HG03571 (cell line): ENCODE results near the gene CTNNA3.
"Not testable (repeated sequence)": the region's sequence is repeated elsewhere in the genome, so short reads cannot be mapped to it uniquely, and the experiment has no call there.

Source experiments
- ATAC-seq: cut with Tn5 transposase; IDR thresholded peaks from one replicate; pipeline ENCODE4 v1.9.1; 2021; ENCODE audit not compliant: unreplicated experiment

CTNNA3 gene

DNA sequence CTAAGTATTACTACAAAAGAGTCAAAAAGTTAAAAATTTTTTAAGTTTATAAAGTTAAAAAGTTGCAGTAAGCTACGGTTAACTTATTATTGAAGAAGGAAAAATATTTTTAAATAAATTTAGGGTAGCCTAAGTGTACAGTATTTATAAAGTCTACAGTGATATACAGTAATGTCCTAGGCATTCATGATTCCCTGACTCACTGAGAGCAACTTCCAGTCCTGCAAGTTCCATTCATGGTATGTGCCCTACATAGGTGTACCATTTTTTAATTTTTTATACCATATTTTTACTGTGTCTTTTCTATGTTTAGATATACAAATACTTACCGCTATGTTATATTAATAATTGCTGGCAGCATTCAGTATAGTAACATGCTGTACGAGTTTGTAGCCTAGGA is 92.3 kb downstream of the CTNNA3 start:
- no peak for ATAC-seq

DNA sequence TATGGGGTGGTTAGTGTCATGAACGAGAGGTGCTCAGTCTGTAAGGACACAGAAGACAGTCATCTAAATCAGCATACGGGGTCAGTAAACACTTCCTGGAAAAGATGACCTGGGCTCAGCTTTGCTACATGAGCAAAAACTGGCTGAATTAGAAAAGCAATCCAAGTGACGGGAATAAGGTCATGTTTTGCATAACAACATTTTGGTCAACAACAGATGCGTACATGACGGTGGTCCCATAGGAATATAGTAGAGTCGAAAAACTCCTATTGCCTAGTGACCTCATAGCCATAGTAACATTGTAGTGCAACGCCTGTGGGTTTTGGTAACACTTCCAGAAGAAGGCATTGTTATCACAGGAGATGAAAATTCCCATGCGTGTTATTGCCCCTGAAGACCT is 92.9 kb downstream of the CTNNA3 start:
- no peak for ATAC-seq

DNA sequence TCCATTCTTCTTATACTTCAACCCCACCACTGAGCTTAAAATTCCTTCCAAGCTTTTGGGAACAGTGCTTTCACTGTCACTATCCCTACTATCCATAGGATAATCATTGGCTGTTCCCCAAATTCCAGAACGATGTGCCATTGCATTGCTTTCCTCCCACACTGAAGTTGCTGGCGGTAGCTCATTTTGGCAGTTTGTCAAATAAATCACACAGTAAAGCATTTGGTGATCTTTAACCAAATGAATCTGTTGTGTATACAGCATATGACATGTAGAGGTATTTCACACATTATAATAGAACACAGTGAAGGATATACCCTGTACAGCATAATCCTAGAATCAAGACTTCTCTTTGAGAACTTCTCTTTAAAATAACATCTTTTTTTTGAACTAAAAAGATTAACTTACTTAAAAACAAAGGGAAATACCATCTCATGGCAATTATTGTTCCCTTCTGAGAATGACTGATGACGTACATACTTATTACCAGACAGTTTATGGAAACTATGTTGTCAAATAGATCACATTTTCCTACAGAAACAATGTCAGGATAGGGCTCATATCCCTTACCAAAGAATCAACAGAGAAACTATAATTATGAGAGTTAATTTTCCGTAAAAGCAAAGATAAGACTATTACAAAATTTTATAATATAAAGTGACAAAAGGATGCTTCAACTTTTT is 93.6 kb downstream of the CTNNA3 start:
- ATAC-seq, result no peak

DNA sequence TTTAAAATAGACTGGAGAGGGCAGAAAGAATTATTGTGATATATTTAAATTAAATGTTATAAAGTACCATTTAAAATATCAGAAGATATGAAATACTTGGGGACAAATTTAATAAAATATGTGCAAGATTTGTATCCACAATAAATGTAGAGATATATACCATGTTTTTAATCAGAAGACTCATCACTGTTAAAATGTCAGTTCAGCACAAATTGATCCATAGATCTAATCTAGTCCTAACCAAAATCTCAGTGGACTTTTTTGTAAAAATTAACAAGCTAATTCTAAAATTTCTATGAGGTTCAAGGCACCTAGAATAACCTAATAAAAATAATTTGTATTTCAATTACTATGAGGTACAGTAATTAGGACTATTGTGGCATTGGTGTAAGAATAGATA is 96.4 kb downstream of the CTNNA3 start:
- ATAC-seq, result no peak

DNA sequence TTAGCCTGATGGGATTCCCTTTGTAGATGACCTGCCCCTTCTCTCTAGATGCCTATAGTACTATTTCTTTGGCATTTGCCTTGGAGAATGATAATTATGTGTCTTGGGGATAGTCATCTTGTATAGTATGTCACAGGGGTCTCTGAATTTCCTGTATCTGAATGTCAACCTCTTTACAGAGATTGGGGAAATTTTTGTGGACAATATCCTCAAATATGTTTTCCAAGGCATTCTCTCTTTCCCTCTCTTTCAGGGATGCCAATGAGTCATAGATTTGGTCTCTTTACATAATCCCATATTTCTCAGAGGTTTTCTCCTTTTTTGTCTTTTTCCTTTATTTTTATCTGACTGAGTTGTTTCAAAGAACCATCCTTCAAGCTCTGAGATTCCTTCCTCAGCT is 99.4 kb downstream of the CTNNA3 start:
- no peak for ATAC-seq

DNA sequence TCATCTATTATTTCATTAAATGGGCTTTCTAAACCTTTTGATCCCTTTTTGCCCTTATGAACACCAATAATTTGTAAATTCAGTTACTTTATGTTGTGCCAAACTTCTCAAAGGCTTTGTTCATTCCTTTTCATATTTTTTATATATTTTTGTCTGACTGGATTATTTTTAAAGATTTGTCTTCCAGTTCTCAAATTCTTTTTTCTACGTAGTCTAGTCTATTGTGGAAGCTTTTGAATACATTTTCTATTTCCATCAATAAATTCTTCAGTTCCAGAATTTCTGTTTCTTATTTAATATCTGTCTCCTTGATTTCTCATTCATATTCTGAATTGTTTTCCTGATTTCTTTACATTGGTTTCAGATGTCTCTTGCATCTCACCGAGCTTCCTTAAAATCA is 108.2 kb downstream of the CTNNA3 start:
- ATAC-seq, result no peak

DNA sequence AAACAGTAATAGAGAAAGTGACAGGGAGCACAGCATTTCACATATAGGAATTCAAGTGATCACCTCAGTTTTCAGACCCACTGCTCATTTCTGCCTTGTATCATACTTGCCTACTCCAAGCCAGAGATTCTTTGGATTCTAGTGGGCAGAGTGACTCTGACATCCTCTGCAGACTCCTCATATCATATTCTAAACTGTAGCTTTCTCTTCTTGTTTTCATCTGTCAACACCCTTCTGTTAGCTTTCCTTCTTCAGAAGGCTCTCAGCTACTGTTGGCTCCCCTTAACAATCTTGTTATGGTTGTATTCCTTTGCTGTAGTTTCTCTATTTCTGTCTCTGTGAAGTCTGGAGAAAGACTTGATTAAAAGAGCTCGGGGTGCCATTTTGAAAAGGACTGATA is 120.5 kb downstream of the CTNNA3 start:
- no peak for ATAC-seq

DNA sequence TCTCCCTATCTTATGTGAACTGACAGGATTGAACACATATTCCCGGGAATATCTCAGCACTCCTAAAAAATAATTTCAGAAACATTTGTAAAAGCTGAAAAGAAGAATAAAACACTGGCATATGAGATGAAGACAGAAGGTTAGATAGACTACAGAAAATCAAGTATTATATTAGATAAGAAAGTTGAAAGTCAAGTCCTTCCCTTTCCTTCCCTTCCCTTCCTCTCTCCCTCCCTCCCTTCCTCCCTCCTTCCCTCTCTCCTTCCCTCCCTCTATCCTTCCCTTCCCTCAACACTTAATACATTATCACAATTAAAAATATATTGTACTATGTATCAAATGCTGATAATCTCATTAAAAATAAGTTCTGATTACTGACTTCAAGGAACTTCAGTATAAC is 122.5 kb downstream of the CTNNA3 start:
- ATAC-seq, result no peak

DNA sequence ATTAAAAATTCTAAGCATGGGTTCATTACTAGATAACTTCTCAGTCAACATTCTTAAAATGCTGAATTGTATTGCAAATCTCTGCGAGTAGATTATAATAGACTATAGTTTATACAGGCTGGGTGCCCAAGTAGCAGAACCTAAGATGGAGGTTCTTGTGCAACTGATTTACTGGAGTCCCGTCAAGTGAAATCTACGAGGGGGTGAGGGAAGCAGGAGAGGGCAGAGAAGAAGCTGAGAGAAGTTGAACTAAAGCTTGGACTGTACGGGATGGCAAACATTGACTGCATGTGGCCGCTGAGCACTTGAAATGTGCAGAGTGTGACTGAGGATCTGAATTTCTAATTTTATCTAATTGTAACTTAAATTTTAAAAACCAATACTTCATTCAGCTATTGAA is 124.5 kb downstream of the CTNNA3 start:
- ATAC-seq, result no peak

DNA sequence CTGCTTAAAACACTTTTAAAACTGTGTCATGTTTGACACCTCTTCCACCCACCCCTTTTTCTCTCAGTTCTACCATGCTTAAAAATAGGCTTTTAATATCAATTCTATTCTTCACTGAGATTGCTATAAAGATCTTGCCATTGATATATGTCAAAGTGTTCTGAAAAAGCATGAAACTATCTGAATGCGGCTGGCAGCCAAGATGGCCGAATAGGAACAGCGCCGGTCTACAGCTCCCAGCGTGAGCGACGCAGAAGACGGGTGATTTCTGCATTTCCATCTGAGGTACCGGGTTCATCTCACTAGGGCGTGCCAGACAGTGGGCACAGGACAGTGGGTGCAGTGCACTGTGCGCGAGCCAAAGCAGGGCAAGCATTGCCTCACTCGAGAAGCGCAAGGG is 137.7 kb downstream of the CTNNA3 start:
- not testable (repeated sequence) for ATAC-seq

DNA sequence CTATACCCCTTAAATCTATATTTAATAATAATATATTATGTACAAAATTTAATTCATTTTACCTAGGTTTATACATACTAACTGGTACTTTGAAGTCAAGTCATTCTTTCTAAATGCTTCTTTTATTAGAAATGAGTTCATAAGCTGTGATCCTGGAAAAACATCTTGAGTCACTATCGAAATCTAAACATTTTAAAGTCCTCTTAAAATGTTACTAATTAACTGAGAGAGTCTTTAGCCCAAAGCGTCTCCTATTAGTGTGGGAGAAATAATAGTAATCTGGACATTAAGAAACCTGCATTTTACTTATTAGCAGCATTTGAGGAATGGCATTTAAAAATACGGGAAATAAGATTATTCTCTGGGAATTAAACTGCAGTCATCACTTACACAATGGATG is 142.7 kb downstream of the CTNNA3 start:
- no peak for ATAC-seq

DNA sequence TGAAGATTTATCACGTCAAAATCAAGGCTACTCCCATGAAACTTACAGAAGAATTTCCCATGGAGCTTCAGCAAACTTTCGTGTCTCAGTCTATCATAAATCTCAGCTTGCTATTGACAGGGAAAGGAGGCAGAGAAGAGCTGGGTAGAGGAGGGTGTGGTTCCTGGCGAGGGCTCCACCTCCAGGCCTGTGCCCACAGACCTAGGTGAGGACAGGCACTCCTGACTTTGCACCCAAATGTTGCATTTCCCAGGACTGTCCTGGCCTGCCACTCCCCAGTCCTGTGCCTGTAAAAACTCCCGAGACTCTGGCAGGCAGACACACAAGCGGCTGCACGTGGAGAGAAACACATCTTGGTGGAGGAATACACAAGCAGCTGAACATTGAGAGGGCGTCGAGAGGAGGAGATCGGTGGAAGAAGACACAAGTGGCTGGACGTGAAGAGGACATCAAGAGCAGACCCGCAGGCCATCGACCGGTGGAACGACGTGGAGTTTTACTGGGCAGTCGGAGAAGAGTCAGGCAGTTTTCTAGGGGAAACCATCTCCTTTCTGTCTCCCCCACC is 145.1 kb downstream of the CTNNA3 start:
- no peak for ATAC-seq

DNA sequence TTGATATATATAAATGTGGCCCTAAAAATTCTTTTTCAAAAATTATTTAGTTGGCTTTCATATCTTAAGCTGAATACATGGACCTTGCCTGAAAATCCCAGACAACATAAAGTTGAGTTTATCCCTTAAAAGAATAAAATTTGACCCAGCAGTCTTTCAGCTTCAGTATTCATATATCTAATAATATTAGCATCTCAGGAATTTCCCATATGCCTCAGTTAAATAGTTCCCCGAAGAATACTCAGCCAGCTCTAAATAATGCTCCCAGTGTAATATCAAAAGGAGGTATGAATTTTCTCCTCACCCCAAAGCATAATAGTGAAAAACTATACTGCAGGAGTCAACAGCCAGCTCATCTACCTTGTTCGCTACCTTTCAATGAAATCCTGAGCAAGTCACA is 145.9 kb downstream of the CTNNA3 start:
- ATAC-seq, result no peak

DNA sequence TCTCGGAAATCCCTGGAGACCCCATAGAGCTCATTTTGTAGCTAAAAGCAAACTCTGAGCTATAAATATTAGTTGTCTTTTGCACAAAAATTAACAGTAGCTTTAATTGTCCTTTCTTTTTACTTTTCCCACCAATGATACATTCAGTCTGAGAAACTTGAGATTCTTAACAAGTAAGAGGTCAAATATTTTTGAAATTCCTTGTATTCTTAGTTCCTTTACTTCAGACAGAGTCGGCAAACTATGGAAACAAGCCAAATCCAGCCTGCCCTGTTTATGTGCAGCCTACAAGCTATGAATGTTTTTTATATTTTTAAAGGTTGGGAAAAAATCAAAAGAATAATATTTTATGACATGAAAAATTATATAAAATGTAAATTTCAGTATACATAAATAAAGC is 146.6 kb downstream of the CTNNA3 start:
- no peak for ATAC-seq

DNA sequence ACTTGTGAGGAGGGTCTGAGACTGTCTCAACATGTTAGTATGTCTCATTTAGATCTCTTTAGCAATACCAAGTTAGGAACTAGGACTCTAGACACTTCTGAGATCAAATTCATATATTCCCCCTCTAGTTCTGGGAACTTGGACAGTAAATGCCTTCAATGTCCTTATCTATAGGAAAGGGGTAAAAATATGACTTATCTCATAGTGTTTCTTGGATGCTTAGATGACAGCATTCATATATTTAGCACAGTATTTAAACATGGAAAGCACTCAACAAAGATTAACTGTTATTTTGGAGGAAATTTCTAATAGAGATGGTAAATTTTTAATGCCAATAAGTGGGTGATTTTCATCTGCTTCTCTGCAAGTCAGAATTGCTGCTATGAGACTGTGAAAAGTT is 154.6 kb downstream of the CTNNA3 start:
- ATAC-seq, result no peak

DNA sequence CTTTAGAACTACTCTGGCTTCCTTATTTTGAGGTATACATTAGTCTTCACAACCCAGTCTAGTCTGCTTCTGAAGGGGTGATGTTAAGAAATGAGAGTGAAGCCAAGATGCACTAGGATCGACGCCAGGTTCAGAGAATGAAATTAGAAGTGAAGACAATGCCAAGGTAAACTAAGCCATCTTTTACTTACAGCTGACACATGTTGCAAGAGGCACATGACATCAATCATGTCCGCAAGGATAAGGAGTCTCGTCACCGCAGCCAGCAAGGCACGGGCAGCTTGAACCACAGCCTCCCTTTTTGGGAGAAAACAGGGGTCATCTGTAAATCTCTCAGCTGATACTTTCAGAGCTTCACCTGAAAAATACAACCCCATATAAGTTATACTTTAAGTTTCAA is 156.7 kb downstream of the CTNNA3 start:
- ATAC-seq, result no peak

DNA sequence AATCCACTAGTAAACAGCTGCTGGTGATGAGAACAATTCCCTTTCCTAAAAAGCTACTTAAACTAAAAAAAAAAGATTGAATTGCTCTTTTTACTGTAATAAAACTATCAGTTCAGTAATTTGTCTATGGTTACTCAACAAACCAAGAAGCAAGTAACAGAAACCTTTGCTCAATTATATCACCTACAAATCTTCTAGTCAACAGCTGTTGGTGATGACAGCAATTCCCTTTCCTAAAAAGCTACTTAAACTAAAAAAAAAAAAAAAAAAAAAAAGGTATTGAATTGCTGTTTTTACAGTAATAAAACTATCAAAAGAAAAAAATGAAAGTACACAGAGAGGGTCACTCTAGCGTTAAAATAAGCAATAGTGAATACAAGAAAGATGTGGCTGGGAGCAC is 158.1 kb downstream of the CTNNA3 start:
- ATAC-seq, result no peak

DNA sequence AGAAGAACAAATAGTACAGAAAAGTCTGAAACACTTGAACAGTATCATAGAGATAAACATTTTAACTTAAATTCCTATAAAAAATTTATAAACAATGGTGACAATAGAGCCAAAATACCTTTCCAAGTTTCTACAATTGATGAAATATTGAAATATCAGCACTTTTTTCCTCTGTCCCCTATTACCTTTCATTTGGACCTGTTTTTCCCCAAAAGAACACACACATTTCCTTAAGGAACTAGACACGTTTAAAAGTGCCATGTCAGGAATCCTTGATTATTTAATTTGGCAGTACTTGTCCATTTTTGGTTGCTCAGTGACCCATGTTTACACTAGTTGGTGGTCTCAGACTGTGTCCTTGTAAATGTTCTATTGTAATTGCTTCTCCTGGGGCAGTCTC is 162.6 kb downstream of the CTNNA3 start:
- no peak for ATAC-seq

DNA sequence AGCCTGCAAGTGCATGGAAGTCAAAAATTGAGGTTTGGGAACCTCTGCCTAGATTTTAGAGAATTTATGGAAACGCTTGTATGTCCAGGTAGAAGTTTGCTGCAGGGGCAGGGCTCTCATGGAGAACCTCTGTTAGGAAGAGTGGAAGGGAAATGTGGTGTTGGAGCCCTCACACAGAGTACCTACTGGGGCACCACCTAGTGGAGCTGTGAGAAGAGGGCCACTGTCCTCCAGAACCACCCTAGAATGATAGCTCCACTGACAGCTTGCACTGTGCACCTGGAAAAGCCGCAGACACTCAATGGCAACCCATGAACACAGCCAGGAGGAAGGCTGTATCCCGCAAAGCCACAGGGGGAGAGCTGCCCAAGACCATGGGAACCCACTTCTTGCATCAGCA is 165.0 kb downstream of the CTNNA3 start:
- ATAC-seq, result not testable (repeated sequence)

DNA sequence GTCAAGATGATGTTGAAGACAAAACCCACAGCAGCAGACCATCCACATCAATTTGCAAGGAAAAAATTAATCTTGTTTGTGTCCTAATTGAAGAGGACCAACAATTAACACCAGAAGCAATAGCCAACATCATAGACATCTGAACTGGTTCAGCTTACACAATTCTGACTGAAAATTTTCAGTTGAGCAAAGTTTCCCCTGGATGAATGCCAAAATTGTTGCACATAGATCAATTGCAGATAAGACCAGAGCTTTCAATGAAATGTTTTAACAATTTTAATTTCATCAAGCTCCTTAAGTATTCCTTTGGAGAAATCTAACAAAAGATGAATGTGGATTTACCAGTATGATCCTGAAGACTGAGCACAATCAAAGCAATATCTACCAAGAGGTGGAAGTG is 168.6 kb downstream of the CTNNA3 start:
- no peak for ATAC-seq

DNA sequence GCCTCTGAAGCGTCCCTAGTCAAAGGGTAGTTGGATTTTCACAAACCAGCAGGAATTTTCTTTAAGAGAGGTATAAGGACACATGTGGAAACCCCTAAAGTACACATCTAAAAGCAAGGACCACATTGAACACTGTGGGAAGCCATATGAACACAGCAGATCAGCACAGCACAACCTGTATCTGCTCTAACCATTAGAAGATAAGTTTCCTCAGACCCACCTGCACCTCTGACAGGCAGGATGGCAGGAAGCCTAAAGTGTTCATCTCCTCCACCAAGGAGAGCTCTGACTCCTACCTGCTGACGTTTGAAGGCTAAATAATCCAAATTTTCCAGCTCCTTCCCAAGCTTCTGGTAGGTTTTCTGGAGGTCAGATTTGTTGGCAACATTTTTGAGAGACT is 174.4 kb downstream of the CTNNA3 start:
- no peak for ATAC-seq

DNA sequence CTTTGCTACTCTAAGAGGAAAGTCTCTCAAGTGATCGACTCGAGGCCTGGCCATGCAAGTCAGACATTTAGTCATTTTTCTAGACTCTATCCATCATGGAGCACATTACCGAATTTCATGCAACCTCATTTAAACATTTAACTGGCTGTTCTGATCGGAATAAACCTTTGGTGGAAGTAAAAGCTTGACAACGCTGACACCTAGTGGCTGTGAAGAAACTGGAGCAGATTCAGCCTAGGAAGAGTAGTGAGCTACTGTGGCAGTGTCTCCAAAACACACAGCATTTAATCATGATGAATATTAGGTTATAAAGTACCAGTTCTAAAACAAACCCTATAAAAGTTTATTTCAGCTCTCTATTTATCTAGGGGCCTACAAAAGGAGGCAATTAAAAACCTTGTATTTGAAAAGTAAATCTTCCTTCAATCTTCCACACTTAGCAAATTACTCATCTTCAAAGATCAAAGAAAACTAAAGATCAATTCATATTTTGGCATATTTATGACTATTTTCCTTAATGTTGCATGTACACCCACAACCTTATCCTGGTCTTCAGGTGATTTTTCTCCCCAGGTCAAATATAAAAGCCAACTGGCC is 175.0 kb downstream of the CTNNA3 start:
- ATAC-seq, result peak; percentile 82

DNA sequence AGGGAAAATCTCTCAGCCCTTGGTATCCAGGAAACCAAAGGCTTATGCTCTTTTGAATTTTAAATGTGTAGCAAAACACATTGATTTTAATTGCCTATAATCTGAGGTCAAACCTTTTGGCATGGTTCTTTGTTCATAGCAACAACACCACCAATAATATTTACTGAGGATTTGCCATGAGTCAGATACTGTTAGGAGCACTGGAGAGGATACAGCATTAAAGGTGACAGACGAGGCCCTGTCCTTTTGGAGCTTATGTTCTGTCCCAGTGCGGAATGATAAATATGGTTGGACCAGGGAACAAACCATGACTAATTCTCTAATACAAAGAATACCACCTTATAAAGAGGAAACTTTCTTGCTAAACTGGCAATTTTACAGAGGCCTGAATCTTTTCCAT is 176.6 kb downstream of the CTNNA3 start:
- no peak for ATAC-seq
